ENCODE measurements around the gene ROR1. TPM values are rescaled to one million over a fixed set of nuclear protein-coding genes. Genes with fewer than 3 reads are reported as not detected.

Gene ROR1
- 3.7 TPM for polyA plus RNA-seq (2012; ENCODE audit: insufficient read length, low read depth)

GRCh38 chr1:63773815-63774616, at the start of gene ROR1:
Gene ROR1 (plus strand): TSS chr1:63774017.
- TF ChIP-seq SIN3A (IDR thresholded peaks at IDR 0.05; ENCODE audit: borderline replicate concordance, insufficient read depth, low read length) (no peak), FOXP2 (optimal IDR thresholded peaks at IDR 0.05; ENCODE audit: borderline replicate concordance, extremely low read depth, extremely low read length, insufficient read depth) (no peak), POLR2AphosphoS5 (IDR thresholded peaks at IDR 0.05; ENCODE audit: low read depth, low read length) (no peak), TAF1 (IDR thresholded peaks at IDR 0.05; ENCODE audit: borderline replicate concordance, insufficient read depth, low read length) (no peak), REST (IDR thresholded peaks at IDR 0.05; ENCODE audit: insufficient read depth in 1 of 2, low read depth in 2 of 2, low read length in 2 of 2) (no peak)

GRCh38 chr1:63724375-63724899, 49.4 kb upstream of the ROR1 start:
- TF ChIP-seq REST (IDR thresholded peaks at IDR 0.05; ENCODE audit: insufficient read depth in 1 of 2, low read depth in 2 of 2, low read length in 2 of 2) (no peak), SIN3A (IDR thresholded peaks at IDR 0.05; ENCODE audit: borderline replicate concordance, insufficient read depth, low read length) (no peak), TAF1 (IDR thresholded peaks at IDR 0.05; ENCODE audit: borderline replicate concordance, insufficient read depth, low read length) (no peak), POLR2AphosphoS5 (IDR thresholded peaks at IDR 0.05; ENCODE audit: low read depth, low read length) (no peak)

GRCh38 chr1:63728611-63729226, 45.1 kb upstream of the ROR1 start:
- TF ChIP-seq POLR2AphosphoS5 (IDR thresholded peaks at IDR 0.05; ENCODE audit: low read depth, low read length) (no peak), FOXP2 (optimal IDR thresholded peaks at IDR 0.05; ENCODE audit: borderline replicate concordance, extremely low read depth, extremely low read length, insufficient read depth) (no peak), REST (IDR thresholded peaks at IDR 0.05; ENCODE audit: insufficient read depth in 1 of 2, low read depth in 2 of 2, low read length in 2 of 2) (no peak), SIN3A (IDR thresholded peaks at IDR 0.05; ENCODE audit: borderline replicate concordance, insufficient read depth, low read length) (no peak)

GRCh38 chr1:63729227-63729620, 44.6 kb upstream of the ROR1 start:
- TF ChIP-seq SIN3A (IDR thresholded peaks at IDR 0.05; ENCODE audit: borderline replicate concordance, insufficient read depth, low read length) (no peak), REST (IDR thresholded peaks at IDR 0.05; ENCODE audit: insufficient read depth in 1 of 2, low read depth in 2 of 2, low read length in 2 of 2) (no peak), TAF1 (IDR thresholded peaks at IDR 0.05; ENCODE audit: borderline replicate concordance, insufficient read depth, low read length) (no peak), FOXP2 (optimal IDR thresholded peaks at IDR 0.05; ENCODE audit: borderline replicate concordance, extremely low read depth, extremely low read length, insufficient read depth) (no peak), POLR2AphosphoS5 (IDR thresholded peaks at IDR 0.05; ENCODE audit: low read depth, low read length) (no peak)
